K562 (cell line): ENCODE measurements around the gene CLDN7. TPM values are rescaled to one million over a fixed set of nuclear protein-coding genes. Genes with fewer than 3 reads are reported as not detected.

Source experiments
- ATF7 ChIP-seq: fragments of 450-650 bp; IDR thresholded peaks from 2 replicates; pipeline ENCODE4 v1.7.1; 2014; ENCODE audit warnings: mild to moderate bottlenecking, moderate library complexity
- BRD9 ChIP-seq: fragments of 450-650 bp; IDR thresholded peaks from 2 replicates; pipeline ENCODE4 v1.6.1; 2018; ENCODE audit warnings: low read depth; ENCODE audit not compliant: partially characterized antibody
- C11orf30 ChIP-seq: fragments of 450-650 bp; IDR thresholded peaks from 2 replicates; pipeline ENCODE4 v1.6.1; 2016; ENCODE audit warnings: low read depth, mild to moderate bottlenecking
- CHAMP1 ChIP-seq: fragments of 450-650 bp; IDR thresholded peaks from 2 replicates; pipeline ENCODE4 v1.6.1; 2016; ENCODE audit warnings: mild to moderate bottlenecking
- ETS1 ChIP-seq: conservative IDR thresholded peaks from 2 replicates; pipeline ENCODE4 v1.6.1; 2011; ENCODE audit warnings: low read depth, mild to moderate bottlenecking, low read length; ENCODE audit not compliant: control insufficient read depth
- FOXK2 ChIP-seq, 2 experiments: fragments of 450-650 bp; IDR thresholded peaks in 1 of 2; conservative IDR thresholded peaks in 1 of 2; 2 replicates each; pipeline ENCODE4 v1.6.1; 2016; ENCODE audit warnings: low read depth in 2 of 2, mild to moderate bottlenecking in 1 of 2
- HNRNPK ChIP-seq: fragments of 200-400 bp; formaldehyde crosslinking; IDR thresholded peaks from one replicate; pipeline ENCODE4 v1.6.1; 2018; ENCODE audit warnings: mild to moderate bottlenecking, low read depth, low read length; ENCODE audit not compliant: poor library complexity, severe bottlenecking
- POLR2A ChIP-seq: fragments of 450-650 bp; conservative IDR thresholded peaks from 2 replicates; pipeline ENCODE4 v1.6.1; 2016
- POLR3A ChIP-seq: IDR thresholded peaks from 2 replicates; pipeline ENCODE4 v1.6.1; 2011; ENCODE audit warnings: borderline replicate concordance, mild to moderate bottlenecking, moderate library complexity; ENCODE audit not compliant: insufficient read length, insufficient read depth; ENCODE audit errors: extremely low read depth
- RB1 ChIP-seq: fragments of 450-650 bp; IDR thresholded peaks from 2 replicates; pipeline ENCODE4 v1.6.1; 2017; ENCODE audit warnings: low read depth, mild to moderate bottlenecking
- RBM39 ChIP-seq: fragments of 200-400 bp; formaldehyde crosslinking; optimal IDR thresholded peaks from 2 replicates; pipeline ENCODE3; 2018; ENCODE audit warnings: low read depth, low read length
- SPI1 ChIP-seq: IDR thresholded peaks from 2 replicates; pipeline ENCODE4 v1.6.1; 2011; ENCODE audit warnings: low read depth, low read length, control low read depth, borderline replicate concordance
- TFAP4 ChIP-seq: sonication (generic); formaldehyde crosslinking; IDR thresholded peaks from 2 replicates; pipeline ENCODE4 v1.8.0; 2022; ENCODE audit warnings: missing genetic modification reagents, mild to moderate bottlenecking, moderate library complexity, borderline replicate concordance
- ZC3H4 ChIP-seq: sonication (generic); formaldehyde crosslinking; IDR thresholded peaks from 2 replicates; pipeline ENCODE4 v1.9.0; 2021; ENCODE audit warnings: missing genetic modification reagents, borderline replicate concordance
- ZFX ChIP-seq: sonication (generic); formaldehyde crosslinking; IDR thresholded peaks from 2 replicates; pipeline ENCODE4 v1.8.0; 2022; ENCODE audit warnings: mild to moderate bottlenecking, missing genetic modification reagents, moderate library complexity
- ZNF436 ChIP-seq: fragments of 250-450, 450-650 bp; sonication (Bioruptor Pico); formaldehyde crosslinking; IDR thresholded peaks from 2 replicates; pipeline ENCODE4 v1.7.0; 2020; ENCODE audit warnings: mild to moderate bottlenecking
- ZNF76 ChIP-seq: fragments of 250-450 bp; sonication (Bioruptor Pico); IDR thresholded peaks from 2 replicates; pipeline ENCODE4 v1.4.0; 2020; ENCODE audit warnings: mild to moderate bottlenecking, moderate library complexity, borderline replicate concordance
- polyA plus RNA-seq, 8 experiments: library from polyadenylated mRNA; depleted of rRNA in 4 of 8; stranded (reverse) in 5 of 8; unstranded in 3 of 8; fragments of >200 nt; fragmentation: Nextera tagmentation in 2 of 8; fragmentation: Illumina TruSeq in 1 of 8; extraction: Ambion mirVana in 2 of 8; extraction: Trizol in 1 of 8; gene quantifications; 2 replicates each; pipeline versions ENCODE4 v1.2.1 to v1.2.3, GENCODE V29; 2011 to 2014; ENCODE audit warnings: inconsistent platforms in 1 of 8, missing spikeins in 1 of 8
- total RNA-seq, 7 experiments: library from RNA; depleted of rRNA in 6 of 7; stranded (reverse); fragments of >200 nt in 6 of 7; fragmentation: Illumina TruSeq in 2 of 7; extraction: Trizol in 2 of 7; gene quantifications; 2 replicates each; pipeline versions ENCODE4 v1.2.1 to v1.2.3, GENCODE V29; 2011 to 2021; ENCODE audit warnings: low replicate concordance in 1 of 7
- TF ChIP-seq, protein P1 (sequence below): fragments of 450-650 bp; formaldehyde crosslinking; IDR thresholded peaks from 2 replicates; pipeline ENCODE4 v1.4.0; 2020; ENCODE audit warnings: mild to moderate bottlenecking, moderate library complexity
- TF ChIP-seq, protein P2 (sequence below): sonication (generic); formaldehyde crosslinking; IDR thresholded peaks from 2 replicates; pipeline ENCODE4 v1.5.0; 2020; ENCODE audit warnings: missing genetic modification reagents

CLDN7 gene
- total and polyA plus RNA-seq, 9 of the 15 experiments (the other 6 are each of a cell fraction or from before 2014, with no cell fraction given) = 2.2 to 14.5 (median 7.6) TPM

GRCh38 chr17:7241783-7242716, 20.2 kb downstream of the CLDN7 start, which contains the start of gene GABARAP (continued):
- TF ChIP-seq ZFX (CRISPR knock-in tag) = peak; percentile 64
- peak; percentile 91 for TF ChIP-seq SPI1
- TF ChIP-seq RBM39 = no peak
- TF ChIP-seq ZNF76 (CRISPR knock-in tag) = no peak
- TF ChIP-seq POLR2A = 0 out of 2 replicates have a peak, but pooled peaks have one; percentile 10
- no peak for TF ChIP-seq ZNF436 (CRISPR knock-in tag)
- TF ChIP-seq C11orf30 = 0 out of 2 replicates have a peak, but pooled peaks have one; percentile 12
- TF ChIP-seq BRD9 = no peak
- TF ChIP-seq CHAMP1 = no peak
- TF ChIP-seq POLR3A = no peak
- TF ChIP-seq, protein P1, sequence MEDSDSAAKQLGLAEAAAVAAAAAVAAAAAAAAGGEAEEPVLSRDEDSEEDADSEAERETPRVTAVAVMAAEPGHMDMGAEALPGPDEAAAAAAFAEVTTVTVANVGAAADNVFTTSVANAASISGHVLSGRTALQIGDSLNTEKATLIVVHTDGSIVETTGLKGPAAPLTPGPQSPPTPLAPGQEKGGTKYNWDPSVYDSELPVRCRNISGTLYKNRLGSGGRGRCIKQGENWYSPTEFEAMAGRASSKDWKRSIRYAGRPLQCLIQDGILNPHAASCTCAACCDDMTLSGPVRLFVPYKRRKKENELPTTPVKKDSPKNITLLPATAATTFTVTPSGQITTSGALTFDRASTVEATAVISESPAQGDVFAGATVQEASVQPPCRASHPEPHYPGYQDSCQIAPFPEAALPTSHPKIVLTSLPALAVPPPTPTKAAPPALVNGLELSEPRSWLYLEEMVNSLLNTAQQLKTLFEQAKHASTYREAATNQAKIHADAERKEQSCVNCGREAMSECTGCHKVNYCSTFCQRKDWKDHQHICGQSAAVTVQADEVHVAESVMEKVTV (CRISPR knock-in tag) = no peak
- TF ChIP-seq, protein P2, sequence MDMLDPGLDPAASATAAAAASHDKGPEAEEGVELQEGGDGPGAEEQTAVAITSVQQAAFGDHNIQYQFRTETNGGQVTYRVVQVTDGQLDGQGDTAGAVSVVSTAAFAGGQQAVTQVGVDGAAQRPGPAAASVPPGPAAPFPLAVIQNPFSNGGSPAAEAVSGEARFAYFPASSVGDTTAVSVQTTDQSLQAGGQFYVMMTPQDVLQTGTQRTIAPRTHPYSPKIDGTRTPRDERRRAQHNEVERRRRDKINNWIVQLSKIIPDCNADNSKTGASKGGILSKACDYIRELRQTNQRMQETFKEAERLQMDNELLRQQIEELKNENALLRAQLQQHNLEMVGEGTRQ (CRISPR knock-in tag) = peak; percentile 34; the same call in 1 of the 2 replicates
- peak; percentile 25; the same call in 1 of the 2 replicates for TF ChIP-seq ZC3H4 (CRISPR knock-in tag)
- TF ChIP-seq ATF7 = peak; percentile 35; the same call in 1 of the 2 replicates
- TF ChIP-seq RB1 = 0 out of 2 replicates have a peak, but pooled peaks have one; percentile 22
- peak in 1 of 2 experiments; percentile 50; a peak in 1 of 4 replicates for TF ChIP-seq FOXK2 (conservative IDR thresholded peaks at IDR 0.05 in 1 of 2, IDR thresholded peaks at IDR 0.05 in 1 of 2; ENCODE audit: low read depth in 2 of 2)
- TF ChIP-seq HNRNPK = peak; percentile 96
- peak; percentile 53 for TF ChIP-seq TFAP4 (CRISPR knock-in tag)
- TF ChIP-seq ETS1 = 0 out of 2 replicates have a peak, but pooled peaks have one; percentile 43
